ENCODE data around the gene CACNA2D4.

The CACNA2D4 gene

GRCh38 chr12:1927751-1928351 is 9.4 kb upstream of the CACNA2D4 start:
- DNase-seq (ENCODE audit: insufficient read length, low spot score) (no peak), FAIRE-seq (no peak)
- no peak for TF ChIP-seq CTCF (IDR thresholded peaks at IDR 0.05; ENCODE audit: insufficient read depth, missing control alignments)

GRCh38 chr12:1927051-1927680 is 8.7 kb upstream of the CACNA2D4 start:
- no peak for TF ChIP-seq CTCF (IDR thresholded peaks at IDR 0.05; ENCODE audit: insufficient read depth, missing control alignments)
- FAIRE-seq (no peak), DNase-seq (ENCODE audit: insufficient read length, low spot score) (no peak)

GRCh38 chr12:1926251-1926657 is 7.8 kb upstream of the CACNA2D4 start:
- no peak for TF ChIP-seq CTCF (IDR thresholded peaks at IDR 0.05; ENCODE audit: insufficient read depth, missing control alignments)
- DNase-seq (ENCODE audit: insufficient read length, low spot score) (no peak), FAIRE-seq (no peak)

GRCh38 chr12:1925684-1926006 is 7.2 kb upstream of the CACNA2D4 start:
- FAIRE-seq (no peak), DNase-seq (ENCODE audit: insufficient read length, low spot score) (no peak)
- no peak for TF ChIP-seq CTCF (IDR thresholded peaks at IDR 0.05; ENCODE audit: insufficient read depth, missing control alignments)

GRCh38 chr12:1924996-1925683 is 6.7 kb upstream of the CACNA2D4 start:
- TF ChIP-seq CTCF (IDR thresholded peaks at IDR 0.05; ENCODE audit: insufficient read depth, missing control alignments) = no peak
- DNase-seq (ENCODE audit: insufficient read length, low spot score) (no peak), FAIRE-seq (no peak)

GRCh38 chr12:1922985-1923384 is 4.5 kb upstream of the CACNA2D4 start:
- TF ChIP-seq CTCF (IDR thresholded peaks at IDR 0.05; ENCODE audit: insufficient read depth, missing control alignments) = no peak
- no peak for FAIRE-seq
- no peak for DNase-seq (ENCODE audit: insufficient read length, low spot score)
